Adrenal gland (tissue), 5 donors: ENCODE data around the gene TMEM101.

Experiments
- POLR2A ChIP-seq, 2 donors: fragments of 450-650 bp; IDR thresholded peaks; one replicate each; pipeline ENCODE4 v1.6.1; 2017; ENCODE audit warnings: antibody characterized with exemption in 2 of 2, mild to moderate bottlenecking in 2 of 2, moderate library complexity in 1 of 2
- TF ChIP-seq, protein P1 (sequence below), 6 experiments: fragments of 450-650 bp in 4 of 6; fragments of 200-600 bp in 2 of 6; sonication (generic) in 1 of 6; IDR thresholded peaks; 1 replicate in 5 of 6; 2 replicates in 1 of 6; pipeline versions ENCODE4 v1.5.1 to v1.8.0; 2016 to 2021; ENCODE audit warnings: antibody characterized with exemption in 6 of 6, mild to moderate bottlenecking in 2 of 6, moderate library complexity in 1 of 6
- donor health status: DM: no; HTN: no; CAD: no.

- TF ChIP-seq, protein P1, sequence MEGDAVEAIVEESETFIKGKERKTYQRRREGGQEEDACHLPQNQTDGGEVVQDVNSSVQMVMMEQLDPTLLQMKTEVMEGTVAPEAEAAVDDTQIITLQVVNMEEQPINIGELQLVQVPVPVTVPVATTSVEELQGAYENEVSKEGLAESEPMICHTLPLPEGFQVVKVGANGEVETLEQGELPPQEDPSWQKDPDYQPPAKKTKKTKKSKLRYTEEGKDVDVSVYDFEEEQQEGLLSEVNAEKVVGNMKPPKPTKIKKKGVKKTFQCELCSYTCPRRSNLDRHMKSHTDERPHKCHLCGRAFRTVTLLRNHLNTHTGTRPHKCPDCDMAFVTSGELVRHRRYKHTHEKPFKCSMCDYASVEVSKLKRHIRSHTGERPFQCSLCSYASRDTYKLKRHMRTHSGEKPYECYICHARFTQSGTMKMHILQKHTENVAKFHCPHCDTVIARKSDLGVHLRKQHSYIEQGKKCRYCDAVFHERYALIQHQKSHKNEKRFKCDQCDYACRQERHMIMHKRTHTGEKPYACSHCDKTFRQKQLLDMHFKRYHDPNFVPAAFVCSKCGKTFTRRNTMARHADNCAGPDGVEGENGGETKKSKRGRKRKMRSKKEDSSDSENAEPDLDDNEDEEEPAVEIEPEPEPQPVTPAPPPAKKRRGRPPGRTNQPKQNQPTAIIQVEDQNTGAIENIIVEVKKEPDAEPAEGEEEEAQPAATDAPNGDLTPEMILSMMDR (IDR thresholded peaks at IDR 0.05): no peak
- TF ChIP-seq POLR2A (IDR thresholded peaks at IDR 0.05): no peak
These were observed 46.7 kb upstream of the TMEM101 start for GRCh38 chr17:44061446-44061845.
